ENCODE measurements around the gene INTS1. TPM values are rescaled to one million over a fixed set of nuclear protein-coding genes. Genes with fewer than 3 reads are reported as not detected.
"Not testable (repeated sequence)": the region's sequence is repeated elsewhere in the genome, so short reads cannot be mapped to it uniquely, and the experiment has no call there.

Gene INTS1
- total RNA-seq, 1 donor from 2014 or later: 81.2 TPM

DNA sequence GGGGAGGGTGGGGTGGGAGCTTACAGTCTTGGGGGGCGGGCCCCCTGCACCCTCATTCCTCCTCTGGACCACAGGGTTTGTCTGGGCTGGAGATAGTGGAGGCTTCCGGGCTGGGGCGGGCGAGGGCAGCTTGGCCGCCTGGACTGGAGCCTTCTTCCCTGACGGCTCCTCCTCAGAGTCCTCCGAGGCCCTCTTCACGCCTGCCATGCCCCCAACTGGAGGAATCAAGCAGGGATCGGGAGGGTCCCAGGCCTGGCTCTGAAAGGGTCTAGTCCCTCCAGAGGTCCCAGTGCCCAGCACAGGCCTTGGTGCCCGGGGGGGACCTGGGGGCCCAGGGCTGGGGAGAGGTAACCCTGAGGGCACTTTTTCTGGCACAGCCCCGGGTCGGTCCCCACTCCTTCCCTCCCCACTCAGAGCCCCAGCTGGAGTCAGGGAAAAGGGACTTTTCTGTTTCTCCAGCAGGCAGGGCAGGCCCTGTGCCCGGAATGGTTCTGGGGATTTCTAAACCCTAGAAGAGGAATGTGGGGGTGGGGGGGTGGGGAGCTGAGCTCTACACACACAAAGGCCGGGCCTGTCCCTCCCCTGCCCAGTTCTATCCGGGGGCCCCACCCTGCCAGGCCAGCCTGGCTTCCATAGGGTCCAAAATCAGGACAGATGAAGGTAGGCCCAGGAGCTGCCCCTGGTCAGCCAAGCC lies 56.5 kb downstream of the INTS1 start:
- intact Hi-C loops (cut with micrococcal nuclease): no loop called here

DNA sequence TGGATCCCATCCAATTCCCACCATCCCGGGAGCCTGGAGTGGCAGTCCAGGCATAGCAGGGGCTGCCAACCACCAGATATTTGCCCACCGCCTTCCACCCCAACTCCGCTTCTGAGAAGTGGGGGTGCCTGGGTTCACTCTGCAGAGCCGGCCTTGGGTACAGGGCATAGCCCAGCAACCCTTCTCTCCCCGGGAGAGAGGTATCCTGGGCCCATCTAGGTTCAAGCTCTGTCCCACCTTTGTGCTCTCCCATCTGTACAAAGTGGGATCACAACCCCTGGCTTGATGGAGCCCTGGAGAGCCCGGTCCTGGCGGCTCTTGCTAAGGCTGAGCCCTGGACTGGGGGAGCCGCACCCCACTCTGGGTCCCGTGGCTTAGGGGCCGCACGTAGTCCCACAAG lies 57.1 kb downstream of the INTS1 start:
- intact Hi-C loops (cut with micrococcal nuclease): no loop called here

DNA sequence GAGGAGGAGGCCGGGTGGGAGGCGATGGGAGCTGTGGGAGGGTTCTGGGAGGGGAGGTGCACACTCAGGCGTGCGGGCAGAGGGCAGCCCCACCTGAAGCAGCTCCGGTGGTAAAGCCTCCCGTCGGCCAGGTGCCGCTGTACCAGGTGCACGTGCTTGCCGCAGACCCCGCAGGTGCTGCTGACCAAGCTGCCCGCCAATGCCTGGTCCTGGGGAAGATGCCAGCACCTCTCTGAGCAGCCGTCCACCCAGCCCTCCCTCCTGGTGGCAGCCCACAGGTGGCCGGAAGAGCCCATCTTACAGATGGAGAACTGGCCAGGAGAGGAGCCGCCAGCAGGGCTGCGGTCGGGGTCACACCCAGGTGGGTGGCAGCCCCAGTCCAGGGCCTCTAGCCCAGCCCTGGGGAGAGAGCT lies 57.6 kb downstream of the INTS1 start:
- intact Hi-C loops (cut with micrococcal nuclease): no loop called here

DNA sequence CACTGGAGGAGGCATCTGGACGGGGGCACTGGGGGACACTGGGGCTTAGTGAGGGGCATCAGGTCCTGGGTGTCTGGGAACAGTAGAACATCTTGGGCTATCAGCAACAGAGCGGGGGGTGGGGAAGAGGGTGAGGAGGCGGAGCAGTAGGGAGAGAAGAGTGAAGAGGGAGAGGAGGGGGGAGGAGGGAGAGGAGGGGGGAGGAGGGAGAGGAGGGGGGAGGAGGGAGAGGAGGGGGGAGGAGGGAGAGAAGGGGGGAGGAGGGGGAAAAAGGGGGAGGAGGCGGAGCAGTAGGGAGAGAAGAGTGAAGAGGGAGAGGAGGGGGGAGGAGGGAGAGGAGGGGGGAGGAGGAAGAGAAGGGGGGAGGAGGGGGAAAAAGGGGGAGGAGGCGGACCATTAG lies 58.2 kb downstream of the INTS1 start:
- intact Hi-C loops (cut with micrococcal nuclease): not testable (repeated sequence)

DNA sequence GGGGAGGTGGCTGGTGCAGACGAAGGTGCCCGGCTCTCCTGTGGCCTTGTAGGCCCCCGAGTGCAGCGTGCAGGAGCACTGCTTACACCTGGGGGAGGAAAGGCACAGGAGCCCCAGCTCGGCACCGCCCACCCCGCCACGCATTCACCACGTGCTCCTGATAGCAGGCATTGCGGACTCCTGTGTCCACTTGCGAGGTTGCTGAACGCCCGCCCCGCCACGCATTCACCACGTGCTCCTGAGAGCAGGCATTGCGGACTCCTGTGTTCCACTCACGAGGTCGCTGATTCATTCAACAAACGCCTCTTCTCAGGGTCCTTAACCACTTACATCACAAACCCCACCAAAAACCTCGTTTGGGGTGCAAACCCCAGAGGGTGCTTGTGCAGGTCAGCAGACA lies 58.8 kb downstream of the INTS1 start:
- intact Hi-C loops (cut with micrococcal nuclease): no loop called here

DNA sequence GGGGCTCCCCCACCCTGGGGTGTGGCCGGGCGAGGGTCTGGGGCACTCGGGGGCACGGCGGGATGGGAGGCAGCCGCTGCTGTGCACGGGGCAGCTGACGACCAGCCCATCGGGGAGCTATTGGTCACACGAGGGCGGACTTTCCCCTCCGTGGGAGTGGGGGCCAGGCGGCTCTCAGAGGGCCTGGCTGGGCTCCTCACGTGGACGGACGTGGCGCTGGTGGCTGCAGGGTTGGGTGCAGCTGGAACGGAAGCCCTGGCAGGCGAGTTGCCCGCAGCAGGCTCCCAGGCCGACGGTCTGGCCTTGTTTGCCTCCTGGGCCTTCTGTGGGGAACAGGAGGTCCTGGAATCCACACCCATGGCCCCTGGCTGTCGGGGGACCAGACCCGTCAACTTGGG lies 59.3 kb downstream of the INTS1 start:
- intact Hi-C loops (cut with micrococcal nuclease): no loop called here

DNA sequence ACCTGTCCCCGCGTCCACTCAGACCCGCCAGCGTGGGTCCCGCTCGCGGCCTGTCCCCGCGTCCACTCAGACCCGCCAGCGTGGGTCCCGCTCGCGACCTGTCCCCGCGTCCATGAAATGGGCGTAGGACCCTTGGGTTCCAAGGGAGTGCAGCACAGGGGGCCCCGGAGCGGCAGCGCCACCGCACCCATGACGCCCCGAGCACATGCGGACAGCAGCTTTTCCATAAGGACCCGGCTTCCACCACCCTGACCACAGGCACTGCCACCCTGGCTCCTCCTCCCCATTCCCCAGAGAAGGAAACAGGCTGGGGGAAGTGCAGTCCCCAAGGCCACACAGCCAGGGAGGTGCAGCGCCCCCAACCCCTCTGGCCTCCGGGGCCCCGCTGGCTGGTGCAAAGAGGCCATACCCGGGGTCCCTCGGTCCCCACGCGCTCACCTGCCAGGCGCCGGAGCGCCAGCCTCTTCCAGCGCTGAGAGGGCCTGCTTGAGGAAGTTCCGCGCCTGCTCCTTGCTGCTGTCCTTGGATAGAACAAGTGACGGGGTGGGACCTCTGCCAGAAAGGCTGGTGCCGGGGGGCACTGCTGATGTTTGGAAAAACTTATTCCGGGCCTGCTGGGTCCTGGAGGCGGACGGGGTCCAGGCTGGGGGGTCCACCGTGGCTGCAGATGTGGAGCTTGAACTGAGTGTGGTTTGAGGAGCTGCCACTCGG lies 59.8 kb downstream of the INTS1 start:
- intact Hi-C loops (cut with micrococcal nuclease): no loop called here

DNA sequence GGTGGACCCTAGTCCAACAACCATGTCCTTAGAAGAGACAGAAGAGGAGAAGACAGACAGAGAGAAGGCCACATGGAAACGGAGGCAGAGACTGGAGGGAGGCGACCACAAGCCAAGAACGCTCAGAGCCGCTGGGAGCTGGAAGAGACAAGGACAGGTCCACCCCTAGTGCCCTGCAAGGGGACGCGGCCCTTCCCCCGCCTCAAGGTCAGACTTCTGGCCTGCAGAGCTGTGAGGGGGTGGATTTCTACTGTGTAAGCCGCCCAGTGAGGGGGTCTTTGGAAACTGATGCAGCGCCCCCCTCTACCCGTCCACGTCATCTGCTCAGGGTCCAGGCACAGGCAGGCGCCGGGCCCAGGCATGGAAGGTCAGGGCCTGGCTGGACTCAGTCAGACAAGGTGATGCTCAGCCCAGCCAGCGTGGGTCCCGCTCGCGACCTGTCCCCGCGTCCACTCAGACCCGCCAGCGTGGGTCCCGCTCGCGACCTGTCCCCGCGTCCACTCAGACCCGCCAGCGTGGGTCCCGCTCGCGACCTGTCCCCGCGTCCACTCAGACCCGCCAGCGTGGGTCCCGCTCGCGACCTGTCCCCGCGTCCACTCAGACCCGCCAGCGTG lies 60.5 kb downstream of the INTS1 start:
- intact Hi-C loops (cut with micrococcal nuclease): not testable (repeated sequence)

DNA sequence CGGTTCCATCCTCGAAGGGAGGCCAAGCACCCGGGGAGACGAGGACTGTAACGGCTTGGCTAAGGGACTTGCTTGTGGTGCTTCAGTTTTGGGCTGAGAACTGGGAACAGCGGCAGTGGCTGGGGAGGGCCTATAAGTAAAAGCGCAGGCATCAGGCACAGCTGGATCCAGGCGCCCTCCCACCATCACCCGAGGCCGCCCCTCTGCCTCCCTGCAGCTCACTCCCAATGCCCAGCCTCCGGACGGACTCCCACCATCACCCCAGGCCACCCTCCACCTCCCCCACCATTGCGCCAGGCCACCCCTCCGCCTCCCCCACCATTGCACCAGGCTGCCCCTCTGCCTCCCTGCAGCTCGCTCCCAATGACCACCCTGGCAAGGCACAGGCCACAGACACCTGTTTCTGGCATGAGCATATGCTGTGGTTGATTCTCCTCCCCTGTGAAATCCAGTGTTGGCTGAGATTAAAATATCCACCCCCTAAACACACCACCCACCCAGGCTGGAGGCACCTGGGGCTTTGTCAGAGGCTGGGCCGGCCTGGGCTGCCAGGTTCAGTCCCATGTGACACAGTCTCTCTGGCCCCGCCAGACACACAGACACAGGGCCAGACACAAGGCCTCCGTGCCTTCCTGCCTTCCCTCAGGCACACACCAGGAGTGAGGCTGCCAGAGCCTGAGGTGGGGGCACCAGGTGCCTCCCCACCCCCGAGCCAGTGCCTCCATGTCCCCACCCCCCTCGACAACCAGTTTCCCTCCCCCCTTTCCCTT lies 61.6 kb downstream of the INTS1 start:
- intact Hi-C loops (cut with micrococcal nuclease): no loop called here

DNA sequence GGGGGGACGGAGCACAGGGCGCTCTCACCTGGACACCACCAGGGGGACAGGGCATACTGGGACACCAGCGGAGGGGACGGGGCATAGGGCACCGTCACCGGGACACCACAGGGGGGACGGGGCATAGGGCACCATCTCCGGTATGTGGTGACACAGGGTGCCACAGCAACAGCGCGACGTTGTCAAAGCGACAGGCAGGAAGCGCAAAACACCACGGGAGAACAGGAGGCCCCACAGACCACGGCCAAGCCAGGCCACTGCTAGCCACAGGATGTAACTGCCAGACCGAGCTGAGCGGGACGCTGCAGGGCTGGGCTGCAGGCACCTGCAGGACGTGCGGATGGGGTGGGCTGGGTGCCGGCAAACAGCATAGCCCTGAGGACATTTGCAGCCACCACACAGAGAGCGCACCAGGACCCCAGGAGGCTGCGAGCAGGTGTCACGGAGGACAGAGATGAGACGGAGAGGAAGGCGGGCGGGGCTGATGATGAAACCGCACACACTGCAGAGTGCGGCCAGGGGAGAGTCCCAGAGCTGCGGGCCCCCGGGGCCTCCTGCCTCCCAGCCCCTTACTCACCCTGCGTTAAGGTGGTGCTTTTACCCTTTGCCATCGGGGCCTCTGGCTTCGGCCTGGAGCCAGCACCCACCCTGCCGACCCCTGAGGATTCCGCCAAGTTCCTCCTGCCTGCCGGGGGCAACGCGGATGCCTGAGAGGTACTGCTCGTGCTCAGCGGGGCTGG lies 62.4 kb downstream of the INTS1 start:
- intact Hi-C loops (cut with micrococcal nuclease): no loop called here

DNA sequence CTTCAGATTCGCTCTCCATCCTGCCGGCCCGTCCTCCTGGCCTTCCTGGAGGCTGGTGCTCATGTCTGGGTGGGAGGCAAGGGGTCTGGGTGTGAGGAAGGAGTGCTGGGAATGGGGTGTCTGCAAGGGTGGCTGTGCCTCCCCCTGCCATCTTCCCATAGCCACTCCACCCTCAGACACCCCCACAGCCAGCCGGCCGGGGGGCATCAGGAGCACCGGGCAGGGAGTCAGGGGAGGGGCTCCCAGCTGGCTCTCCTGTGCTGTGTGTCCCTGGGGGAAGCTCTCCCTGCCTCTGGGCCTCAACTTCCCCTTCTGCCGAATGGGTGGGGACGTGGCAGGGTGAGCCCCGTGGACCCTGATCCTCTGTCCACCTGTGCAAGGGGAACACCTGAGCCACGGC lies 63.6 kb downstream of the INTS1 start:
- intact Hi-C loops (cut with micrococcal nuclease): no loop called here

DNA sequence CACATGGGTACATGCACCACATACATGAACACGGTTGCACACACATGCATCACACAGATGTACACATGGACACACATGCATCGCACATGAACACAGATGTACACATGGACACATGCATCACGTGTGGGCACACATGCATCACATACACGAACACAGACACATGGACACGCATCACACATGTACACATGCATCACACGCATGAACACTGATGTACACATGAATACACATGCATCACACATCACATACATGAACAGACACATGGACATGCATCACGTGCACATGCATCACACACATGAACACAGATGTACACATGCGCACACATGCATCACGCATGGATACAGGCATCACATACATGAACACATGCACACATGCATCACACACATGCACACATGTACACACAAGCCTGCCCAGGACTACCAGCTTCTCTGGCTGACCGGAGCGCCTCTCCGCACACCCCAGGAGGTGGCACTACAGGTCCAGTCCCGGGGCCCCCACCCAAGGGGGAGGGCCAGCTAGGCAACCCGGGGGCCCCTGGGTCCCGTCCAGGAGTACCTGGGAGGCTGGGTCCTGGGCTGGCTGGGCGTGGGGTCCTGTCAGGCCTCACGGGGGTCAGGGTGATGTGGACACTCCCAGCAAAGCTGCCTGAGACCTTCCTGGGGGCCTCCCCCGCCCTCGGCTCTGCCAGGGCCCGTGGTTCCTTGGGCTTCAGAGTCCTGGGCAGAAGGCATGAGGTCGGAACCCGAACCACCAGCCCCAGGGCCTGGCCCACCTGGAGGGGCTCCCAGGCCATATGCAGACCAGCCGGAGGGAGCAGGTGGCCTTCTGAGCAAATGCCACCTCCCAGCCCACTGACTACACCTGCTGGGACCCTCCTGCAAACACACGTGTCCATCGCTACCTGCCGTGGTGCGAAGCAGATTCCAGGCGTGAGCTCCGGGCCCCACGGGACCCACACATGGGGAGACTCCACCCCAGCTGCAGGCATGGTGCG lies 64.5 kb downstream of the INTS1 start:
- intact Hi-C loops (cut with micrococcal nuclease): no loop called here

DNA sequence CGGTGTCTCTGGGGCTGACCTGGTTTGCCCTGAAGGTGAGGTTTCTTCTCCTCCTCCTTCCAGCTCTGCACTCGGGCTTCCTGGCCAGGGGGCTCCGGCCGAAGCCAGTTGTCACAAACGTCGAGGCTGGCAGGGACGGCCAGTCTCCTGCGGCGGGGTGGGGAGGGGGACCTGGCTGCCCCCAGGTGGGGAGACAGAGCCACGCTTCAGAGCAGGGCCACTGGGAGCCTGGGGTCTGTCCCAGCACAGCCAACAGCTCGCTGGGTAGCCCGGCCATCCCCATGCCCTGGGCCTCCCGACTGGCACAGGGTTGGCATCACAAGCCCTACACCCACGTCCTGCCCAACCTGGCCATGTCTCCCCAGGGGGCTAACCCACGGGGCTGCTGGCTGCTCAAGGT lies 65.4 kb downstream of the INTS1 start:
- intact Hi-C loops (cut with micrococcal nuclease): no loop called here

DNA sequence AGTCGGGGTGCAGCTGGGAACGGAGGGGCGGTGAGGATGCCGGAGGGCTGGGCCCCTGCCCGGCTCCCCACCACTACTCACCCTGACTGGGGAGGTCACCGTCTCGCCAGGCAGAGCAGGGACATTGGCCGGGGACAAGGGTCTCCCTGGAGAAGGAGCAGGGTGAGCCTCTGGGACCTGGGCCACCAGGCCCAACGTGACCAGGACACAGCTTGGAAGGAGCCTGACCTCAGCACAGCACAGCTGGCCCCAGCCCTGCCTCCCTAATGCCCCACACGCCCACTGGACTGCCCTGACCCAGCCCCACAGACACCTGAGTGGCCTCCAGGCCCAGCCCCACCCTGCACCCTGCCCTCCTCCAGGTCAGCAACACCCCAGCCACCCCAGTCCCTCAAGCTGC lies 66.0 kb downstream of the INTS1 start:
- intact Hi-C loops (cut with micrococcal nuclease): no loop called here

DNA sequence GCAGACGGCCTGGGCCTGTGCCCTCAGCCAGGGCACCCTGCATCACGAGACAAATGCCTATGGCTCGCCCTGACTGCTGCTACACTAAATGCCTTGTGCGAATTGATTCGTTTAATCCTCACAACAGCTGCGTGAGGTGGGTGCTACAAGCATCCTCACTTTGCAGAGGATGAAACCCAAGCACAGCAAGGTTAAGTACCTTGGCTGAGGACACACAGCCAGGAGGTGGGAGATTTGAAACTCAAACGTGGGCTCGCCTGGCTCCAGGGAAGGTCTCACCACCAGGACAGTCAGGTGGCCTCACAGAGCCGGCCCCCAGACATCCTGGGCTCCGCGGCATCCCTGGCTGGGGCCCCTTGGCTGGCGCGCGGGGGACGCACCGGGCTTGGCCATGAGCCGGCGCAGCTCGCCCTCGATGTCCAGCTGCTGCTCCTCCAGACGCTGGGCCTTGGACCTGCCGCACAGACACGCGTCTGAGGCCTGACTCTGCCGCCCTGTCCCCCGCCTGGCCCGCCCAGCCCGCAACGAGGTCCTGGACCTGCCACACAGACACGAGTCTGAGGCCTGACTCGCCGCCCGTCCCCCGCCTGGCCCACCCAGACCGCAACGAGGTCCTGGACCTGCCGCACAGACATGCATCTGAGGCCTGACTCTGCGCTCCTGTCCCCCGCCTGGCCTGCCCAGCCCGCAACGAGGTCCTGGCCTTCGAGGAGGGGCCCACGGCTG lies 66.9 kb downstream of the INTS1 start:
- intact Hi-C loops (cut with micrococcal nuclease): no loop called here

DNA sequence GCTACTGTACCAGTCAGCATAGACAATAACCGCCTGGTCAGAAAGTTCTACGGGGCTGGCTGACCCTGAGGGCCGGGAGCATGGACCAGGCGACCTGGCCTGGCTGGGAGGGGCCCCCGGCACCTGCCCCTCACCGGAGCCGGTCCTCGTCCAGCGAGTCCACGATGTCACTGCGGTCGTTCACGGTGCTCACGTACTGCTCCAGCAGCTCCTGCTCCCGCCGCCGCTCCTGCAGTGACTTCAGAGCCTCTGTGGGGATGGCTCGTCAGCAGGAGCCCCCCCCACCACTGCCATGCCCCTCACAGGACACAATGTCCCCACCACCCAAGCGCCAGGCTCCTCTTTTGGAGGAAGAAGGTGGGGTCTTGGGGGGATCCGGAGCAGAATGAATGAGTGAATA lies 67.6 kb downstream of the INTS1 start:
- intact Hi-C loops (cut with micrococcal nuclease): no loop called here

DNA sequence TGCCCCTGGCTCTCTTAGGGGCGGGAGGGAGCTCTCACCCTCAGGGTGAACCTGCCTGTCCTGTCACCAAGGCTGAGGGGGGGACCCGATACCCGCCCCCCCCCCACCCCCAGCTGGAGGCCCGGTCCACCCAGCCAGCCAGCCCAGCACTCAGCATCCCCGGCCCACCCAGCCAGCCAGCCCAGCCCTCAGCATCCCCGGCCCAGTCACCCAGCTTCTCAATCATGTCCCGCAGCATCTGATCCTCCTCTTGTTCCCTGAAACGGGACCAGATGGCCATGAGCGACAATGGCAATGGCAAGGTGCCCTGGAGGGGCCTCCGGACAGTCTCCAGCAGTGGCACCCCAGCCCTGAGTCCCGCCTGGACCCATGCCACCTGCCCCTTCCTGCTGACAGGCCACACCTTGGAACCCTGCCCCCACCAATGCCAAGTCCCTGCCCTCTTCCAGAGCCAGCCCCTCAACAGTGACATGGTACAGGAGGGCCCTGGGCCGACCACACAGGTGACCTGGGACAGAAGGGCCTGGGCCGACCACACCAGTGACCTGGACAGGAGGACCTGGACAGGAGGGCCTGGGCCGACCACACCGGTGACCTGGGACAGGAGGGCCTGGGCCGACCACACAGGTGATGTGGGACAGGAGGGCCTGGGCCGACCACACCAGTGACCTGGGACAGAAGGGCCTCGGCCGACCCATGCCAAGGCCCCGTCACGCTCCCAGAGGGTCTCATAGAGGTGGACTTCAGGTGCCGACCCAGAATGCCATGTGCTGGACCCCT lies 69.1 kb downstream of the INTS1 start:
- intact Hi-C loops (cut with micrococcal nuclease): no loop called here

DNA sequence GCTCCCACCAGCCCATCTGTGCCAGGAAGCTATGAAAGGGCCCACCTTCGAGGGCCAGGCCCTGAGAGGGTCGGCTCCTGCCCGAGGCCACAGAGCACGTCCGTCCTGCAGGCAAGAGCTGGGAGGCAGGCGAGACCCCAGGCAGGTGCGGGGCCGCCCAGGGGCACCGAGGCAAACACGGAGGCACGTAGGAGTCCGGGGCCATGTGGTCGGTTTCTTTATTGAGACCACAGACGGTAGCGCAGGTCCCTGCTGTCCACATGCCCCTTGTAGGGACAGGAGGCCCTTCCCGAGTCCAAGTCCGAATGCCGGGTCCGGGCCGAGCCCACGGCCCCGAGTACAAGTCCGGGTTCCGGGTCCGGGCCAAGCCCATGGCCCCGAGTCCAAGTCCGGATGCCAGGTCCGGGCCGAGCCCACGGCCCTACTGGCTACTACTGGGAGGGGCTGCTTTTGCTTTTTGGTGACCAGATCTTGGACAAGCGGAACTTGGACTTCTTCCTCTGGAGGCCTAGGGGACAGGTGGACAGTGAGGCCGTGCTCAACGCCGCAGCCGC lies 69.9 kb downstream of the INTS1 start:
- intact Hi-C loops (cut with micrococcal nuclease): no loop called here
